SK-N-MC (cell line): ENCODE measurements around the gene AHCYL1.

Experiments used
- EZH2 ChIP-seq: fragments of 200-600 bp; sonication (generic); IDR thresholded peaks from one replicate; pipeline ENCODE4 v1.6.1; 2017; ENCODE audit warnings: antibody characterized with exemption
- FOXP2 ChIP-seq: optimal IDR thresholded peaks from 2 replicates; pipeline ENCODE3; 2011; ENCODE audit warnings: mild to moderate bottlenecking, moderate library complexity; ENCODE audit not compliant: insufficient read depth; ENCODE audit errors: extremely low read length, control extremely low read depth
- POLR2AphosphoS5 ChIP-seq: IDR thresholded peaks from 2 replicates; pipeline ENCODE4 v1.6.1; 2012; ENCODE audit warnings: mild to moderate bottlenecking, low read depth, low read length, borderline replicate concordance

DNA sequence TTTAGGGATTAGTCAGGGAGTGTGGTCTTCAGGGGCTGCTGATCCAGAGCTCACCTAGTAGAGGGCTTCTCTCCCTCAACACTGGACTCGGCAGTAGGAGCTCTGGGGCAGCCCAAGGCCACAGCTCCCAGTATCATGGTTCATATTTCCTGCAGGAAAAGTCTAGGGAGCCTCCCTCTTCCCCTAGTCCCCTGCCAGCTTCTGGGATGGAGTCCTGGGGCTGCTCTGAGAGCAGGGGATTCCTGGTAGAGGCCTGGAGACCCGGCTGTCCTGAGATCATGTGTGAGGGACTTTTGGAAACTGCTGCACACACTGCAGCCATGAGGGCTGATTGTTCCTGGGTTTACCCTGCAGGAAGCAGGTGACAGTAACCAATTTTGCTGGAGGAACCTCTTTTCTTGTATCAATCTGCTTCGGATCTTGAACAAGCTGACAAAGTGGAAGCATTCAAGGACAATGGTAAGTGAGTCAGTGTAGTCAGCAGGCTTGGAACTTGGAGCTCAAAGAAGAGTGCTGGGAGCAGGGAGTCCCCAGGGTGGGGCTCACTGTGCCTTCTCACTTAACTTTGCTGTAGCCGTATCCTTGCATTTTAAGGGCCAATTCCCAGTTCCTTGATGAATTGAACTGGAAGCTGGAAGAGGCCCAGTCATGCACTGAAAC lies 66.2 kb downstream of the AHCYL1 start:
- no peak for TF ChIP-seq POLR2AphosphoS5
- TF ChIP-seq EZH2: no peak
- no peak for TF ChIP-seq FOXP2
